VCaP (cell line): ENCODE measurements around the gene SH3BP1.

ENCODE experiments used
- H3K27ac ChIP-seq: fragments of 450-650 bp; 2 replicates; pipeline ENCODE4 v1.5.1; 2017
- CTCF ChIP-seq: fragments of 450-650 bp; conservative IDR thresholded peaks from 2 replicates; pipeline ENCODE4 v1.5.1; 2017; ENCODE audit warnings: mild to moderate bottlenecking, moderate library complexity

SH3BP1 gene

GRCh38 chr22:37625737-37626136 is 13.7 kb upstream of the SH3BP1 start:
- no peak for TF ChIP-seq CTCF

GRCh38 chr22:37626144-37626543 is 13.3 kb upstream of the SH3BP1 start:
- H3K27ac ChIP-seq, result no peak overlapping the region
- no peak for TF ChIP-seq CTCF

More at GRCh38 chr22:37625737-37626136, 13.7 kb upstream of the SH3BP1 start:
- H3K27ac ChIP-seq, result no peak overlapping the region

- no peak overlapping the region for H3K27ac ChIP-seq
- TF ChIP-seq CTCF, result no peak
These were observed 12.9 kb upstream of the SH3BP1 start for GRCh38 chr22:37626556-37627075.

- no peak for TF ChIP-seq CTCF
- H3K27ac ChIP-seq, result no peak overlapping the region
These were observed 12.3 kb upstream of the SH3BP1 start for GRCh38 chr22:37627121-37627520.

- no peak overlapping the region for H3K27ac ChIP-seq
These were observed 11.9 kb upstream of the SH3BP1 start for GRCh38 chr22:37627545-37627944.

GRCh38 chr22:37628830-37629229 is 10.6 kb upstream of the SH3BP1 start:
- H3K27ac ChIP-seq, result no peak overlapping the region
- no peak for TF ChIP-seq CTCF

More at GRCh38 chr22:37627545-37627944, 11.9 kb upstream of the SH3BP1 start:
- TF ChIP-seq CTCF, result no peak

GRCh38 chr22:37629928-37630327 is 9.5 kb upstream of the SH3BP1 start:
- no peak for TF ChIP-seq CTCF
- no peak overlapping the region for H3K27ac ChIP-seq
